BLaER1 treated with 17β-estradiol and CSF1 and Interleukin-3, amounts not matched to agents 10 nM and 100 nM (cell line): ENCODE results near the gene DUOX1.

Experiments
- H3K27ac ChIP-seq, 11 experiments: shearing (Covaris generic); formaldehyde crosslinking; 2 replicates each; pipeline ENCODE4 v1.8.1; 2022
- H3K27me3 ChIP-seq, 11 experiments: shearing (Covaris generic); formaldehyde crosslinking; 2 replicates each; pipeline ENCODE4 v1.8.1; 2022
- H3K36me3 ChIP-seq, 11 experiments: shearing (Covaris generic); formaldehyde crosslinking; 2 replicates each; pipeline ENCODE4 v1.8.1; 2022
- H3K4me1 ChIP-seq, 10 experiments: shearing (Covaris generic); formaldehyde crosslinking; 2 replicates each; pipeline ENCODE4 v1.8.1; 2022
- H3K4me2 ChIP-seq, 11 experiments: shearing (Covaris generic); formaldehyde crosslinking; 2 replicates each; pipeline ENCODE4 v1.8.1; 2022
- H3K4me3 ChIP-seq, 10 experiments: shearing (Covaris generic); formaldehyde crosslinking; 2 replicates each; pipeline ENCODE4 v1.8.1; 2022
- H3K9ac ChIP-seq, 11 experiments: shearing (Covaris generic); formaldehyde crosslinking; 2 replicates each; pipeline ENCODE4 v1.8.1; 2022
- H3K9me3 ChIP-seq, 11 experiments: shearing (Covaris generic); formaldehyde crosslinking; replicated peaks in 1 of 11; 2 replicates each; pipeline ENCODE4 v1.8.1; 2022
- H4K20me1 ChIP-seq, 11 experiments: shearing (Covaris generic); formaldehyde crosslinking; 2 replicates each; pipeline ENCODE4 v1.8.1; 2022
- Cebpa-rat ChIP-seq, 11 experiments: shearing (Covaris generic); IDR thresholded peaks; 2 replicates each; pipeline ENCODE4 v1.8.1; 2022

DUOX1 gene

GRCh38 chr15:45205192-45205591 lies 75.4 kb downstream of the DUOX1 start:
- Histone ChIP-seq H3K27me3 (no peaks in the 10 kb centered on the region), H3K9me3 (no peaks in the 10 kb centered on the region), H4K20me1 (no peaks in the 10 kb centered on the region), H3K4me3 (no peak overlapping the region), H3K4me2 (no peak overlapping the region), H3K4me1 (peaks cover 6 to 26% (median 14%) of the 10 kb centered on the region in 10 experiments; a peak in 17 of 20 replicates), H3K36me3 (no peaks in the 10 kb centered on the region), H3K9ac (no peak overlapping the region), H3K27ac (no peak overlapping the region)
- TF ChIP-seq Cebpa-rat (IDR thresholded peaks at IDR 0.05), result no peak

- no peak overlapping the region for H3K4me3 ChIP-seq
- no peak overlapping the region for H3K9ac ChIP-seq
- H3K36me3 ChIP-seq, result no peaks in the 10 kb centered on the region
- H3K27me3 ChIP-seq, result no peaks in the 10 kb centered on the region
- peaks cover 0 to 10% (median 8%) of the 10 kb centered on the region in 11 experiments; a peak in 13 of 22 replicates for H3K9me3 ChIP-seq
- H3K4me1 ChIP-seq, result no peaks in the 10 kb centered on the region
- TF ChIP-seq Cebpa-rat (IDR thresholded peaks at IDR 0.05), result no peak
- no peaks in the 10 kb centered on the region for H4K20me1 ChIP-seq
- no peak overlapping the region for H3K27ac ChIP-seq
- H3K4me2 ChIP-seq, result no peak overlapping the region
Measured at GRCh38 chr15:45212493-45212892, 82.7 kb downstream of the DUOX1 start.
